Stomach (tissue), 4 donors: ENCODE measurements around the gene TRO.

ENCODE experiments used
- POLR2A ChIP-seq, 4 donors: fragments of 450-650 bp; IDR thresholded peaks; one replicate each; pipeline ENCODE4 v1.6.1; 2016; ENCODE audit warnings: antibody characterized with exemption in 4 of 4, control low read depth in 2 of 4, mild to moderate bottlenecking in 1 of 4, moderate library complexity in 1 of 4
- TF ChIP-seq, protein P1 (sequence below), 7 experiments: fragments of 450-650 bp in 4 of 7; fragments of 200-600 bp in 3 of 7; sonication (generic) in 3 of 7; IDR thresholded peaks; one replicate each; pipeline ENCODE4 v1.5.1; 2016 to 2019; ENCODE audit warnings: antibody characterized with exemption in 7 of 7, control low read depth in 2 of 7, mild to moderate bottlenecking in 1 of 7

DNA sequence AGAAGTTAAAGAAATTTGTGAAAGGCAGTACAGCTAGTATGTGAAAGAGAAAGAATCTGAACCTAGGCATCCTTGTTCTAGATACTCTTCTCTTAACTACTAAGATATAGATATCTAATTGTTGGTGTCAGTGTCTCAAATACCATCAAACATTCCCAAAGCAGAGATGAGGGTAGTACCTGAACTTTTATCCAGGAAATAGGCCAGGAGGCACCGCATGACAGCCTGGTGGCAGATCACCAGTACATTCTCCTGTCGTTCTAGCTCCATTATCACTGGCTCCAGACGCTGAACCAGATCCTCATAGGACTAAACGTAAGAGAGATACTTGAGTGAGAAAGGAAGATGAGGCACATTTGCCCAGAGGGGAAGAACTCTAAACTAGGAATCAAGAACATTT is 16.8 kb downstream of the TRO start:
- TF ChIP-seq, protein P1, sequence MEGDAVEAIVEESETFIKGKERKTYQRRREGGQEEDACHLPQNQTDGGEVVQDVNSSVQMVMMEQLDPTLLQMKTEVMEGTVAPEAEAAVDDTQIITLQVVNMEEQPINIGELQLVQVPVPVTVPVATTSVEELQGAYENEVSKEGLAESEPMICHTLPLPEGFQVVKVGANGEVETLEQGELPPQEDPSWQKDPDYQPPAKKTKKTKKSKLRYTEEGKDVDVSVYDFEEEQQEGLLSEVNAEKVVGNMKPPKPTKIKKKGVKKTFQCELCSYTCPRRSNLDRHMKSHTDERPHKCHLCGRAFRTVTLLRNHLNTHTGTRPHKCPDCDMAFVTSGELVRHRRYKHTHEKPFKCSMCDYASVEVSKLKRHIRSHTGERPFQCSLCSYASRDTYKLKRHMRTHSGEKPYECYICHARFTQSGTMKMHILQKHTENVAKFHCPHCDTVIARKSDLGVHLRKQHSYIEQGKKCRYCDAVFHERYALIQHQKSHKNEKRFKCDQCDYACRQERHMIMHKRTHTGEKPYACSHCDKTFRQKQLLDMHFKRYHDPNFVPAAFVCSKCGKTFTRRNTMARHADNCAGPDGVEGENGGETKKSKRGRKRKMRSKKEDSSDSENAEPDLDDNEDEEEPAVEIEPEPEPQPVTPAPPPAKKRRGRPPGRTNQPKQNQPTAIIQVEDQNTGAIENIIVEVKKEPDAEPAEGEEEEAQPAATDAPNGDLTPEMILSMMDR (IDR thresholded peaks at IDR 0.05) = no peak
- no peak for TF ChIP-seq POLR2A (IDR thresholded peaks at IDR 0.05)
